ENCODE data around the gene NXT2.

GRCh38 chrX:109553862-109554261 is 17.2 kb downstream of the NXT2 start:
- TF ChIP-seq PYGO2 (tag; IDR thresholded peaks at IDR 0.05) (no peak), CTCF (IDR thresholded peaks at IDR 0.05 in 2 of 3, conservative IDR thresholded peaks at IDR 0.05 in 1 of 3; ENCODE audit: insufficient read depth in 2 of 3, low read depth in 1 of 3, low read length in 3 of 3) (no peak), CHD2 (IDR thresholded peaks at IDR 0.05; ENCODE audit: low read depth, low read length) (no peak), HDAC8 (tag; IDR thresholded peaks at IDR 0.05) (no peak)
